Upper lobe of right lung (tissue), 1 donor: ENCODE measurements around the gene TMA7B. TPM values are rescaled to one million over a fixed set of nuclear protein-coding genes. Genes with fewer than 3 reads are reported as not detected.
A peak's percentile ranks its signal among the peaks of the same experiment; 100 is the strongest.

Source experiments
- ATAC-seq: fragments of 200-7000 bp; cut with Tn5 transposase; one replicate; pipeline ENCODE4 v1.9.1; 2020; ENCODE audit warnings: mild to moderate bottlenecking, moderate library complexity
- DNase-seq: peaks from one replicate; pipeline ENCODE4 v3.0.0-alpha.2; 2020
- H3K27ac ChIP-seq: fragments of 200-600 bp; one replicate; pipeline ENCODE4 v1.8.0; 2022
- H3K27me3 ChIP-seq: fragments of 200-600 bp; one replicate; pipeline ENCODE4 v1.8.0; 2022; ENCODE audit warnings: mild to moderate bottlenecking
- H3K36me3 ChIP-seq: fragments of 200-600 bp; one replicate; pipeline ENCODE4 v1.8.0; 2022
- H3K4me1 ChIP-seq: fragments of 200-600 bp; one replicate; pipeline ENCODE4 v1.8.0; 2022
- H3K4me3 ChIP-seq: fragments of 200-600 bp; one replicate; pipeline ENCODE4 v1.8.0; 2022; ENCODE audit warnings: mild to moderate bottlenecking
- H3K9me3 ChIP-seq: fragments of 200-600 bp; one replicate; pipeline ENCODE4 v1.8.0; 2022
- CTCF ChIP-seq: fragments of 200-600 bp; IDR thresholded peaks from one replicate; pipeline ENCODE4 v1.8.0; 2022; ENCODE audit warnings: antibody characterized with exemption
- intact Hi-C: fragments of 100-400 bp; cut with DNase I; formaldehyde crosslinking; loops from one replicate; pipeline ENCODE4 v1.11.0; 2022
- total RNA-seq: library from RNA; stranded (reverse); fragmentation: NEBNext Ultra II Directional; extraction: Animal tissue kit (Norgen Biotek cat#: 25700); gene quantifications from one replicate; pipeline ENCODE4 v1.2.1, GENCODE V29; 2021
- donor health status: DM: no; HTN: yes; CAD: no; lungs with severe emphysema.

TMA7B gene
- total RNA-seq, 1 donor from 2014 or later: 0.69 TPM

- no peak overlapping the region for H3K27ac ChIP-seq
- no peak for TF ChIP-seq CTCF
- no peak for DNase-seq
- H3K36me3 ChIP-seq: no peaks in the 10 kb centered on the region
- no peak overlapping the region for H3K4me3 ChIP-seq
- intact Hi-C loops: loop anchor here (10.0 kb wide), 1 partner anchor 58 kb away; no protein-coding TSS in a partner anchor
- peaks cover 9% of the 10 kb centered on the region for H3K4me1 ChIP-seq
- no peaks in the 10 kb centered on the region for H3K9me3 ChIP-seq
- peak; percentile 60 for ATAC-seq
- H3K27me3 ChIP-seq: peaks cover 30% of the 10 kb centered on the region
Observed at GRCh38 chr22:39956932-39957664, 3.1 kb upstream of the TMA7B start.

GRCh38 chr22:39958009-39958711 is 2.0 kb upstream of the TMA7B start:
- H3K36me3 ChIP-seq: no peaks in the 10 kb centered on the region
- no peak for ATAC-seq
- no peak overlapping the region for H3K4me3 ChIP-seq
- no peak for TF ChIP-seq CTCF
- H3K27me3 ChIP-seq: peaks cover 27% of the 10 kb centered on the region
- H3K9me3 ChIP-seq: no peaks in the 10 kb centered on the region
- H3K4me1 ChIP-seq: peaks cover 9% of the 10 kb centered on the region
- no peak overlapping the region for H3K27ac ChIP-seq
- intact Hi-C loops: loop anchor here (10.0 kb wide), 1 partner anchor 57 kb away; no protein-coding TSS in a partner anchor
- no peak for DNase-seq

GRCh38 chr22:39958949-39959639 is 1.1 kb upstream of the TMA7B start:
- no peak overlapping the region for H3K4me3 ChIP-seq
- no peak for TF ChIP-seq CTCF
- ATAC-seq (peak; percentile 4), DNase-seq (no peak)
- no peaks in the 10 kb centered on the region for H3K36me3 ChIP-seq
- no peaks in the 10 kb centered on the region for H3K9me3 ChIP-seq
- peaks cover 5% of the 10 kb centered on the region for H3K4me1 ChIP-seq
- H3K27me3 ChIP-seq: peaks cover 27% of the 10 kb centered on the region
- intact Hi-C loops: loop anchor here (10.0 kb wide), 1 partner anchor 56 kb away; no protein-coding TSS in a partner anchor
- H3K27ac ChIP-seq: no peak overlapping the region

GRCh38 chr22:39960791-39961746 is 872 bp downstream of the TMA7B start:
- Histone ChIP-seq H3K9me3 (no peaks in the 10 kb centered on the region), H3K4me3 (no peak overlapping the region), H3K27ac (no peak overlapping the region), H3K27me3 (peaks cover 18% of the 10 kb centered on the region), H3K36me3 (no peaks in the 10 kb centered on the region), H3K4me1 (no peaks in the 10 kb centered on the region)
- TF ChIP-seq CTCF: no peak
- DNase-seq (no peak), ATAC-seq (peak; percentile 89)
- intact Hi-C loops: no loop called here

GRCh38 chr22:39962071-39962470 is 1.9 kb downstream of the TMA7B start:
- no peaks in the 10 kb centered on the region for H3K9me3 ChIP-seq
- no peak for TF ChIP-seq CTCF
- H3K27ac ChIP-seq: no peak overlapping the region
- DNase-seq (no peak), ATAC-seq (no peak)
- H3K4me3 ChIP-seq: no peak overlapping the region
- H3K36me3 ChIP-seq: no peaks in the 10 kb centered on the region
- intact Hi-C loops: no loop called here
- peaks cover 17% of the 10 kb centered on the region for H3K27me3 ChIP-seq
- no peaks in the 10 kb centered on the region for H3K4me1 ChIP-seq
